ENCODE results near the gene CACHD1. TPM values are rescaled to one million over a fixed set of nuclear protein-coding genes. Genes with fewer than 3 reads are reported as not detected.

CACHD1 gene
- total RNA-seq, 1 donor from 2014 or later, result 4.3 TPM

GRCh38 chr1:64632936-64633335 lies 163.0 kb downstream of the CACHD1 start:
- H3K4me1 ChIP-seq, result peaks cover 0 to 7% of the 10 kb centered on the region in 2 donors
- intact Hi-C loops (cut with DNase I), result no loop called here
- no peak for DNase-seq (ENCODE audit: low spot score in 2 of 2)
- no peak for TF ChIP-seq CTCF (IDR thresholded peaks at IDR 0.05)
- no peaks in the 10 kb centered on the region for H3K27me3 ChIP-seq
- no peaks in the 10 kb centered on the region for H3K9me3 ChIP-seq
- H3K27ac ChIP-seq, result no peak overlapping the region
- no peaks in the 10 kb centered on the region for H3K36me3 ChIP-seq
- H3K4me3 ChIP-seq, result no peak overlapping the region

- no peaks in the 10 kb centered on the region for H3K27me3 ChIP-seq
- intact Hi-C loops (cut with DNase I), result no loop called here
- no peaks in the 10 kb centered on the region for H3K4me1 ChIP-seq
- H3K36me3 ChIP-seq, result peaks cover 0 to 16% of the 10 kb centered on the region in 2 donors
- TF ChIP-seq CTCF (IDR thresholded peaks at IDR 0.05), result no peak
- no peak overlapping the region for H3K27ac ChIP-seq
- H3K9me3 ChIP-seq, result no peaks in the 10 kb centered on the region
- no peak for DNase-seq (ENCODE audit: low spot score in 2 of 2)
- H3K4me3 ChIP-seq, result no peak overlapping the region
Measured at GRCh38 chr1:64645735-64646134, 175.8 kb downstream of the CACHD1 start.

- Histone ChIP-seq H3K4me1 (no peaks in the 10 kb centered on the region), H3K27ac (no peak overlapping the region), H3K27me3 (no peaks in the 10 kb centered on the region), H3K9me3 (no peaks in the 10 kb centered on the region), H3K36me3 (peaks cover 0 to 6% of the 10 kb centered on the region in 2 donors), H3K4me3 (no peak overlapping the region)
- intact Hi-C loops (cut with DNase I), result no loop called here
- no peak for DNase-seq (ENCODE audit: low spot score in 2 of 2)
- TF ChIP-seq CTCF (IDR thresholded peaks at IDR 0.05), result no peak
Measured at GRCh38 chr1:64650411-64650810, 180.5 kb downstream of the CACHD1 start.

- H3K27me3 ChIP-seq, result no peaks in the 10 kb centered on the region
- no peak for DNase-seq (ENCODE audit: low spot score in 2 of 2)
- H3K27ac ChIP-seq, result no peak overlapping the region
- intact Hi-C loops (cut with DNase I), result no loop called here
- no peaks in the 10 kb centered on the region for H3K4me1 ChIP-seq
- TF ChIP-seq CTCF (IDR thresholded peaks at IDR 0.05), result no peak
- no peak overlapping the region for H3K4me3 ChIP-seq
- peaks cover 0 to 6% of the 10 kb centered on the region in 2 donors for H3K36me3 ChIP-seq
- H3K9me3 ChIP-seq, result no peaks in the 10 kb centered on the region
Measured at GRCh38 chr1:64651841-64652240, 181.9 kb downstream of the CACHD1 start.

- no peak for TF ChIP-seq CTCF (IDR thresholded peaks at IDR 0.05)
- H3K27ac ChIP-seq, result no peak overlapping the region
- H3K4me1 ChIP-seq, result no peaks in the 10 kb centered on the region
- no peaks in the 10 kb centered on the region for H3K27me3 ChIP-seq
- intact Hi-C loops (cut with DNase I), result no loop called here
- H3K36me3 ChIP-seq, result peaks cover 0 to 3% of the 10 kb centered on the region in 2 donors
- no peak for DNase-seq (ENCODE audit: low spot score in 2 of 2)
- no peaks in the 10 kb centered on the region for H3K9me3 ChIP-seq
- no peak overlapping the region for H3K4me3 ChIP-seq
Measured at GRCh38 chr1:64653466-64653865, 183.5 kb downstream of the CACHD1 start.

Data from ascending aorta (tissue), 2 donors.